Measurements from ENCODE around the gene SPESP1. TPM values are rescaled to one million over a fixed set of nuclear protein-coding genes. Genes with fewer than 3 reads are reported as not detected.

SPESP1 gene
- total RNA-seq, 1 experiment from 2014 or later: not detected

- DNase-seq (ENCODE audit: low read depth): no peak
These were observed 61.4 kb downstream of the SPESP1 start for GRCh38 chr15:68991723-68992122.

GRCh38 chr15:68992696-68993095 lies 62.4 kb downstream of the SPESP1 start:
- no peak for DNase-seq (ENCODE audit: low read depth)

- DNase-seq (ENCODE audit: low read depth): no peak
These were observed 63.0 kb downstream of the SPESP1 start for GRCh38 chr15:68993276-68993675.

- peak; percentile 37 for DNase-seq (ENCODE audit: low read depth)
These were observed 63.8 kb downstream of the SPESP1 start for GRCh38 chr15:68994149-68994548.

GRCh38 chr15:68994981-68995761 lies 64.8 kb downstream of the SPESP1 start:
- DNase-seq (ENCODE audit: low read depth): no peak

Other genes with a start within 250 kb of the SPESP1 start
- 104 and 152 TPM in 2 replicates for gene ANP32A, start 109.6 kb upstream of the SPESP1 start, total RNA-seq (2014; rRNA removed; shearing (Covaris generic))
- not detected in 2 replicates for gene NOX5, start 84.2 kb downstream of the SPESP1 start, total RNA-seq (2014; rRNA removed; shearing (Covaris generic))
- gene GLCE, start 230.1 kb downstream of the SPESP1 start, total RNA-seq (2014; rRNA removed; shearing (Covaris generic)): 14.1 and 16.7 TPM in 2 replicates

Data from Daoy (cell line).